ENCODE results near the gene TEX12. TPM values are rescaled to one million over a fixed set of nuclear protein-coding genes. Genes with fewer than 3 reads are reported as not detected.

TEX12 gene
- total and polyA plus RNA-seq, 9 of the 15 experiments (the other 6 are each of a cell fraction or from before 2014, with no cell fraction given) = 0.10 to 2.3 (median 0.67) TPM; not detected in 1

- H3K4me1 ChIP-seq (replicated peaks in 1 of 2; ENCODE audit: control insufficient read depth in 2 of 2, insufficient read depth in 2 of 2, low read length in 2 of 2) = peaks cover 6 to 7% of the 10 kb centered on the region in 2 experiments; a peak in 2 of 5 replicates
- H3K4me2 ChIP-seq (ENCODE audit: insufficient read depth, low read length) = no peak overlapping the region
Measured at GRCh38 chr11:112160091-112160848, 6.9 kb upstream of the TEX12 start.

GRCh38 chr11:112161012-112161411 is 6.2 kb upstream of the TEX12 start:
- Histone ChIP-seq H4K20me1 (replicated peaks; ENCODE audit: control insufficient read depth, insufficient read depth, low read length) (no peaks in the 10 kb centered on the region), H3K27ac (ENCODE audit: extremely low read depth, low read depth, low read length) (no peak overlapping the region), H3K27me3 (ENCODE audit: control insufficient read depth in 2 of 2, insufficient read depth in 2 of 2, low read length in 2 of 2) (no peaks in the 10 kb centered on the region), H3K9ac (ENCODE audit: insufficient read depth in 1 of 2, low read depth in 2 of 2, low read length in 2 of 2) (no peak overlapping the region), H3K4me1 (replicated peaks in 1 of 2; ENCODE audit: control insufficient read depth in 2 of 2, insufficient read depth in 2 of 2, low read length in 2 of 2) (peaks cover 6 to 8% of the 10 kb centered on the region in 2 experiments; a peak in 2 of 5 replicates), H3K4me2 (ENCODE audit: insufficient read depth, low read length) (no peak overlapping the region), H3K9me3 (replicated peaks; ENCODE audit: control insufficient read depth, insufficient read depth, low read depth, low read length) (no peaks in the 10 kb centered on the region), H3K79me2 (ENCODE audit: control insufficient read depth, insufficient read depth, low read length) (no peaks in the 10 kb centered on the region), H3K36me3 (ENCODE audit: control insufficient read depth, insufficient read depth, low read length) (no peaks in the 10 kb centered on the region), H3K9me1 (ENCODE audit: control insufficient read depth, insufficient read depth, low read length) (no peaks in the 10 kb centered on the region), H3K4me3 (no peak overlapping the region), H2AFZ (ENCODE audit: low read depth, low read length) (no peak overlapping the region)
- no peak for FAIRE-seq
- TF ChIP-seq SIRT6 (IDR thresholded peaks at IDR 0.05; ENCODE audit: low read depth, low read length) (no peak), CEBPZ (IDR thresholded peaks at IDR 0.05; ENCODE audit: borderline replicate concordance, low read depth, low read length) (no peak), SPI1 (IDR thresholded peaks at IDR 0.05; ENCODE audit: borderline replicate concordance, low read depth, low read length) (no peak), CEBPG (CRISPR knock-in tag; IDR thresholded peaks at IDR 0.05) (no peak), CEBPG (tag; conservative IDR thresholded peaks at IDR 0.05 in 1 of 2, IDR thresholded peaks at IDR 0.05 in 1 of 2) (peak in 1 of 2 experiments; percentile 64; a peak in 2 of 4 replicates), CEBPB (tag; IDR thresholded peaks at IDR 0.05) (peak; percentile 67), HIVEP1 (CRISPR knock-in tag; IDR thresholded peaks at IDR 0.05) (no peak)
- POLR2A ChIA-PET = no interaction called here
- in situ Hi-C loops (cut with MboI) (no loop called here), intact Hi-C loops (cut with micrococcal nuclease) (no loop called here)
- CTCF ChIA-PET (ENCODE audit: low intra/inter-chr PET ratio) = no interaction called here
- ATAC-seq = no peak
- DNase-seq (ENCODE audit: extremely low read depth in 1 of 4, low spot score in 3 of 4) = no peak
- no TSS peak for BruUV-seq (replicated peaks)
- WGBS (ENCODE audit: insufficient coverage, low coverage, missing lambda C conversion rate) = 17% methylated on average over 1 of the region's 1 CpG

More at GRCh38 chr11:112160091-112160848, 6.9 kb upstream of the TEX12 start:
- H3K4me3 ChIP-seq = no peak overlapping the region
- no peaks in the 10 kb centered on the region for H3K27me3 ChIP-seq (ENCODE audit: control insufficient read depth in 2 of 2, insufficient read depth in 2 of 2, low read length in 2 of 2)
- no TSS peak for BruUV-seq (replicated peaks)
- 45% methylated on average over 2 of the region's 2 CpGs for WGBS (ENCODE audit: insufficient coverage, low coverage, missing lambda C conversion rate)
- no peaks in the 10 kb centered on the region for H4K20me1 ChIP-seq (replicated peaks; ENCODE audit: control insufficient read depth, insufficient read depth, low read length)
- FAIRE-seq = no peak
- no peak for DNase-seq (ENCODE audit: extremely low read depth in 1 of 4, low spot score in 3 of 4)
- ATAC-seq = no peak
- H2AFZ ChIP-seq (ENCODE audit: low read depth, low read length) = no peak overlapping the region
- in situ Hi-C loops (cut with MboI) = no loop called here
- ChIA-PET POLR2A (no interaction called here), CTCF (ENCODE audit: low intra/inter-chr PET ratio) (no interaction called here)
- H3K9me3 ChIP-seq (replicated peaks; ENCODE audit: control insufficient read depth, insufficient read depth, low read depth, low read length) = no peaks in the 10 kb centered on the region
- H3K36me3 ChIP-seq (ENCODE audit: control insufficient read depth, insufficient read depth, low read length) = no peaks in the 10 kb centered on the region
- H3K9me1 ChIP-seq (ENCODE audit: control insufficient read depth, insufficient read depth, low read length) = no peaks in the 10 kb centered on the region
- H3K27ac ChIP-seq (ENCODE audit: extremely low read depth, low read depth, low read length) = no peak overlapping the region
- TF ChIP-seq MED1 (CRISPR knock-in tag; IDR thresholded peaks at IDR 0.05; ENCODE audit: borderline replicate concordance) = no peak
- TF ChIP-seq IRF2 (CRISPR knock-in tag; IDR thresholded peaks at IDR 0.05) = no peak
- peak; percentile 90 for TF ChIP-seq RFX1 (IDR thresholded peaks at IDR 0.05)
- TF ChIP-seq ZNF384 (IDR thresholded peaks at IDR 0.05; ENCODE audit: low read depth, low read length) = 0 out of 2 replicates have a peak, but pooled peaks have one; percentile 9
- H3K79me2 ChIP-seq (ENCODE audit: control insufficient read depth, insufficient read depth, low read length) = no peaks in the 10 kb centered on the region
- no peak overlapping the region for H3K9ac ChIP-seq (ENCODE audit: insufficient read depth in 1 of 2, low read depth in 2 of 2, low read length in 2 of 2)
- intact Hi-C loops (cut with micrococcal nuclease) = no loop called here

All from K562 (cell line).